Activated T-helper 2 cell treated with anti-CD3 and anti-CD28 coated beads, Interferon-gamma antibody, Interleukin-2, Interleukin-4, amounts not matched to agents 10 μg/mL and 5 μg/mL and 100 μg/mL, durations not matched to agents 14 hours and 24 hours and 36 hours (primary cell): ENCODE results near the gene PLCH2. TPM values are rescaled to one million over a fixed set of nuclear protein-coding genes. Genes with fewer than 3 reads are reported as not detected.

Experiments used
- DNase-seq: peaks from one replicate; pipeline ENCODE4 v3.0.0; 2021; ENCODE audit warnings: low spot score
- H3K27ac Mint-ChIP-seq: one replicate; pipeline ENCODE4 v1.8.0; 2021; ENCODE audit warnings: mixed read lengths
- H3K27me3 Mint-ChIP-seq: one replicate; pipeline ENCODE4 v1.8.0; 2021; ENCODE audit warnings: low read depth, mixed read lengths
- H3K36me3 Mint-ChIP-seq: one replicate; pipeline ENCODE4 v1.8.0; 2021; ENCODE audit warnings: low read depth, mixed read lengths
- H3K4me1 Mint-ChIP-seq: one replicate; pipeline ENCODE4 v1.8.0; 2021; ENCODE audit warnings: low read depth, mixed read lengths
- H3K4me3 Mint-ChIP-seq: one replicate; pipeline ENCODE4 v1.8.0; 2021; ENCODE audit warnings: low read depth, mild to moderate bottlenecking, moderate library complexity, mixed read lengths
- H3K9me3 Mint-ChIP-seq: one replicate; pipeline ENCODE4 v1.8.0; 2021; ENCODE audit warnings: mixed read lengths
- intact Hi-C: fragments of 100-400 bp; cut with micrococcal nuclease; formaldehyde crosslinking; loops from one replicate; pipeline ENCODE4 v1.15.1; 2023
- total RNA-seq: library from RNA; stranded (reverse); gene quantifications from 2 replicates; pipeline ENCODE4 v1.2.3, GENCODE V29; 2022

The PLCH2 gene
- total RNA-seq, 1 donor from 2014 or later: 2.6 TPM

DNA sequence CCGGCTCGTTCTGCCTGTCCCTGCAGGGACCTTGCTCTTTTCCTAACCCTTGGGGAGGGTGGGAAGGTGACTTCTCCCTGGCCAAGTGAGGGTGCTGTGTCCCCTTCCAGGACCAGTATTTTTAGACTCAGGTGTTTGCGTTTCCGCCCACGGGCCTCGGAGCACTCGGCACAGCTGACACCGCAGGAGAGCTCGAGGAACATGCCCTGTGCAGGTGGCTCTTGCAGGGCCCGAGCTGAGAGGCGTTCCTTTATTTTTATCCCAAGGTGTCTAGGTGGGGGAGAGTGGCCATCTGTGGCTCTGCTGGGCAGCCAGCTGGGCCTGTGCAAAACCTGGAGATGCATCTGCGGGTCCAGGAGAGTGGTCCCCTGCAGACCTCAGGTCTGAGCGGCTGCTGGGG, 16.0 kb downstream of the PLCH2 start:
- Mint-ChIP-seq H3K27ac (no peak overlapping the region), H3K4me3 (no peak overlapping the region)

DNA sequence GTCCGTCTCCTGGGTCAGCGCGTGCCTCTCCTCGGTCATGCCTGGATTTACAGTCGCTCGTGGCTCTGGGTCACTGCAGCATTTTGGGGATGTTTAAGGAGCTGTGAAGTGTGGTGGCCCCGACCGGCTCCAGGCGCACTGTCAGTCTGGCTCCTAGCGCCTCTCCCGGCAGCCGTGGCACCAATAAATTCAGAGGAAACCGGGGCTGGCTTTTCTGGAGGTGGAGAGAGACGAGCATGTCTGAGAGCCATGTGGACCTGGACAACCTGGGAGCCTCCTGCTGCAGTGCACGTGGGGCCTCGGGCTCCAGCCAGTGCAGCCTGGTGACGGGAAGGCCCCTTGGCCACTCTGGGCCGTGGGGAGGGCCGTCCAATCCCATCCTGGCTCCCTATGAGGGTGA, 17.1 kb downstream of the PLCH2 start:
- intact Hi-C loops: no loop called here
- no peak for DNase-seq
- Mint-ChIP-seq H3K4me1 (no peaks in the 10 kb centered on the region), H3K36me3 (no peaks in the 10 kb centered on the region), H3K27me3 (no peaks in the 10 kb centered on the region), H3K27ac (no peak overlapping the region), H3K9me3 (peaks cover 9% of the 10 kb centered on the region), H3K4me3 (no peak overlapping the region)

More for the DNA sequence above, 16.0 kb downstream of the PLCH2 start:
- Mint-ChIP-seq H3K36me3 (no peaks in the 10 kb centered on the region), H3K27me3 (no peaks in the 10 kb centered on the region), H3K4me1 (no peaks in the 10 kb centered on the region), H3K9me3 (peaks cover 17% of the 10 kb centered on the region)
- no peak for DNase-seq
- intact Hi-C loops: no loop called here

DNA sequence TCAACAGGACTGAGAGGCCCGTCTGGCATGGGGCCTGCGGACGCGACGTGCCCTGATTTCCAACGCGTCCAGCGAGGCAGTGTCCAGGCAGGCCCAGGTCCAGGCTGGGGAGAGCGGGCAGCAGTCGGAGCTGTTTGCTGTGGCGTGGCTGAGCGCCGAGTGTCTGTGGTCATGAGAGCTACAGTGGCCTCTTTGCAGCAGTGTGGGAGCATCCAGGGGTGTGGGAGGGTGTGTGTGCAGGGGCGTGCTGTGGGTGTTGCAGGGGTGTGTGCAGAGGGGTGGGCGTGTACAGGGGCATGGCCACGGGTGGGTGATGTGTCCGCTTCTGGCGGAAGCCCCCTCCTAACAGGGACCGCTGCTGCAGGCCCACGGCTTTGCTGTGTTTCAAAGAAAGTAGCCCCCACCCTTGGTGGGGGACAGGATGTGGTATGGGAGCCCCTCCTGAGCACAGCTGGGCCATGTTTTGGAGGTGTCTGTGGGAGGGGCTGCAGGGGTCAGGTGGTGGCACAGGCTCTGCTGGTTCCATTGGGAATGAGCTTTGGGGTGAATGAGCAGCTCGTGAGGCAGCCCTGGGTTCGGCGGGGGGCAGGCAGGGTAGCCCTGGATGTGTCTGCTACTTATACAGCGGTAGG, 17.7 kb downstream of the PLCH2 start:
- intact Hi-C loops: no loop called here
- Mint-ChIP-seq H3K4me1 (no peaks in the 10 kb centered on the region), H3K27me3 (no peaks in the 10 kb centered on the region), H3K9me3 (peaks cover 4% of the 10 kb centered on the region), H3K4me3 (no peak overlapping the region), H3K27ac (no peak overlapping the region), H3K36me3 (no peaks in the 10 kb centered on the region)
- no peak for DNase-seq

DNA sequence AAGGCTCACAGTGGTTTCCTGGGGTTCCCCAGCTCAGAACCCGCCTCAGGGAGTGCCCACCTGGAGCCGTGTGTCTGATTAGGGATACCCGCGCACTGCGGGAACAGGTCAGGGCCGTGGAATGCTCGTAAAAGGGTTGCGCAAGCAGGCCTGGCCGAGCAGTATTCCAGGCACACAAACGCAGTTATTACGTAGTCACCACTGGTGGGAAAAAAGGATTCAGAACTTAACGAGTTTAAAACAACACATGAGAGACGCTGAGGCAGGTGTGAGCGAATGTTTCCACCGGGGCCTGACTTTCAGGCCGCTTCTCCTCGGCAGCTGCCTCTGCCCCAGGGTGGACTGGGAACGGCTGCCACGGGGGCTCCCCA, 18.2 kb downstream of the PLCH2 start:
- H3K27ac Mint-ChIP-seq: no peak overlapping the region
- no peaks in the 10 kb centered on the region for H3K9me3 Mint-ChIP-seq
- no peaks in the 10 kb centered on the region for H3K27me3 Mint-ChIP-seq
- no peaks in the 10 kb centered on the region for H3K36me3 Mint-ChIP-seq
- intact Hi-C loops: no loop called here
- H3K4me3 Mint-ChIP-seq: no peak overlapping the region
- H3K4me1 Mint-ChIP-seq: no peaks in the 10 kb centered on the region
- no peak for DNase-seq

DNA sequence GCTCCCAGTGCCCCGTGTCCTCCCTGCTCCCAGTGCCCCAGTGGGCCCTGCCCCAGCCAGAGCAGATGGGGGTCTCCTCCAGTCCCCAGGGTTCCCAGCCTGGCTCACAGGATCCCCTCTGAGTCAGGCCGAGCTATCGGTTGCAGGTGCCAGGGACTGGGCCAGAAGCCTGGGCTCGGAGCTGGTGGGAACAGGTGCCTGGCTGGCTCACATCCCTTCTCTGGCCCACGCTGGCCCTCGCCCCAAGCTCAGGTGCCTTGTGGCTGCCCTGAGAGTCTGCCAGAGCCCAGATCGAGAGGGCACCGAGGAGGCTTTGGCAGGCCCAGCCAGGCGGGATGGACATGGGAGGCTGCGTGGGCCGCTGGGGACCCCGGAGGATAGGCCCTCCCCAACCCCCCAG, 18.9 kb downstream of the PLCH2 start:
- Mint-ChIP-seq H3K4me3 (no peak overlapping the region), H3K36me3 (no peaks in the 10 kb centered on the region), H3K9me3 (no peaks in the 10 kb centered on the region), H3K27ac (no peak overlapping the region), H3K27me3 (no peaks in the 10 kb centered on the region), H3K4me1 (peaks cover 1% of the 10 kb centered on the region)
- intact Hi-C loops: no loop called here
- no peak for DNase-seq

DNA sequence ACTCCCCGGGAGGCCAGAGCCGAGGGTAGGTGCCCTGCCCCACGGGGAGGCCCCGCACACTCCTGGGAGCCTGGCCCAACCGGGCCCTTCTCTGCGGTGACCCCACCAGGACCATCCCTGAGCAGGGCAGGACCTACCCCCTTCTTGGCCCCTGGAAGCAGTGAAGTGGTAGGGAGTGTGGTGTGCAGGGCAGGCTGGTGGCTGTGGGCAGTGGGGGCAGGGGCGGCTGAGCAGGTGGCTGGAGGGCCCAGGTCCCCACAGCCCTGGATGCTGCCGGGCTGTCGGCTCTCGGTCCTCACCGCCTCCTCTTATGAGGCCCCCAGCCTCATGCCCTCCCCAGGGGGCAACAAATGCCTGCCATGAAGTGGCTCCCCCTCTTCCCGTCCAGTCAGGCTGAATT, 19.5 kb downstream of the PLCH2 start:
- H3K4me3 Mint-ChIP-seq: no peak overlapping the region
- H3K36me3 Mint-ChIP-seq: no peaks in the 10 kb centered on the region
- no peak overlapping the region for H3K27ac Mint-ChIP-seq
- no peaks in the 10 kb centered on the region for H3K9me3 Mint-ChIP-seq
- no peaks in the 10 kb centered on the region for H3K27me3 Mint-ChIP-seq
- no peak for DNase-seq
- H3K4me1 Mint-ChIP-seq: peaks cover 6% of the 10 kb centered on the region
- intact Hi-C loops: no loop called here

DNA sequence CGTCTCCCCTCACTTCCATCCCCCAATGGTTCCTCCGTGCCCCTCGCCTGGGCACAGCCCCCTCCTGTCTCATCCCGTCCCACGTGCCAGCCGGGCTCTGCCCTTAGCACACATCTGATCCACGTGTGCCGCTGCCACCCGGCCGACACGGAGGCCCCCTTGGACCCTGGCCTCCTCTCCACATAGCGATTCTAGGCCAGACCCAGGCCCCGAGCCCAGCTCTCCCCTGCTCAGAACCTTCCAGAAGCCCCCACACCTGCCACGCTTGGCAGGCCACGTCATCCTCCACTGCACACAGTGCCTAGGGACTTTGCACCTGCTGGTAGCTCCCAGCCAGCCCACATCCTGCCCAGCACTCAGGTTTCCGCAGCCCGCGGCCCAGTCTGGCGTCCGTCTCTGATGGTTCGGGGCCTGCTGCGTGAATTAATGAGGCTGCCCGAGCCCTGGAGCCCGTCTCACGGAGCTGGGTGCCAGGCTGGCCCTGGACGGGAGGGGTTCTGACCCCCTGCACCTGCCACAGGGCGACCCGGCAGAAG, 20.1 kb downstream of the PLCH2 start:
- no peaks in the 10 kb centered on the region for H3K27me3 Mint-ChIP-seq
- no peak for DNase-seq

DNA sequence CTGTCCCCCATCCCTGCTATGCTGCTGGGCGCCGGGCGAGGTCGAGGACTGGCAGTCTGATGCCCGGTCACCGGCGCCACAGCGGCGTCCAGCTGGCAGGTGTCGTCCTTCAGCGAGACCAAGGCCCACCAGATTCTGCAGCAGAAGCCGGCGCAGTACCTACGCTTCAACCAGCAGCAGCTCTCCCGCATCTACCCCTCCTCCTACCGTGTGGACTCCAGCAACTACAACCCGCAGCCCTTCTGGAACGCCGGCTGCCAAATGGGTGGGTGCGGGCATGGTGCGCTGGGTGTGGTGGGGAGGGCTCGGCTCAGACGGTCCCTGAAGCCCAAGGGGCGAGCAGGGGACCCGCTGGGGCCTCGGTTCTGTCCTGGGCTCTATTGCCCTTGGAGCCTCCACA, 20.7 kb downstream of the PLCH2 start:
- no peak overlapping the region for H3K4me3 Mint-ChIP-seq
- no peaks in the 10 kb centered on the region for H3K36me3 Mint-ChIP-seq
- H3K27me3 Mint-ChIP-seq: no peaks in the 10 kb centered on the region
- H3K4me1 Mint-ChIP-seq: peaks cover 6% of the 10 kb centered on the region
- H3K9me3 Mint-ChIP-seq: no peaks in the 10 kb centered on the region
- no peak for DNase-seq
- H3K27ac Mint-ChIP-seq: no peak overlapping the region
- intact Hi-C loops: no loop called here

More for the DNA sequence above, 20.1 kb downstream of the PLCH2 start:
- intact Hi-C loops: no loop called here
- no peaks in the 10 kb centered on the region for H3K36me3 Mint-ChIP-seq
- H3K4me3 Mint-ChIP-seq: no peak overlapping the region
- peaks cover 6% of the 10 kb centered on the region for H3K4me1 Mint-ChIP-seq
- H3K9me3 Mint-ChIP-seq: no peaks in the 10 kb centered on the region
- H3K27ac Mint-ChIP-seq: no peak overlapping the region

DNA sequence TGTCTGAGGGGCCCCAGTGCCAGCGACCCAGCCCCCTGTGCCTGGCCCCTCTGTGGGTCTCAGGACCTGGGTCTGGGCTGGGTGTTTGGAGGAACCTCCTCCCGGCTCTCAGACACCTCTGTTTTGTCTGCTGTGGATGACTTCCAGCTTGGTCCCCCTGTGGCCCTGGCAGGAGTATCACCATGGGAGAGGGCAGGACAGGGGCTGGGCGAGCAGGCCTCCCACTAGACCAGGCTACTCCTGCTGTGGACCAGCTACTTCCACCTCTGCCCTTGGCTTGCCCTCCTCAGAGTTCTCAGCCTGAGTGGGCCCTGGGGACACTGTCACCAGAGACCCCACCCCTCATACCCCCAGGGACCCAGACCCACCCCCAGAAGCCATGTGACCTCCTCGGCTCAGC, 21.8 kb downstream of the PLCH2 start:
- DNase-seq: no peak
- peaks cover 6% of the 10 kb centered on the region for H3K4me1 Mint-ChIP-seq
- H3K36me3 Mint-ChIP-seq: no peaks in the 10 kb centered on the region
- no peaks in the 10 kb centered on the region for H3K9me3 Mint-ChIP-seq
- H3K4me3 Mint-ChIP-seq: no peak overlapping the region
- intact Hi-C loops: no loop called here
- H3K27me3 Mint-ChIP-seq: no peaks in the 10 kb centered on the region
- no peak overlapping the region for H3K27ac Mint-ChIP-seq

DNA sequence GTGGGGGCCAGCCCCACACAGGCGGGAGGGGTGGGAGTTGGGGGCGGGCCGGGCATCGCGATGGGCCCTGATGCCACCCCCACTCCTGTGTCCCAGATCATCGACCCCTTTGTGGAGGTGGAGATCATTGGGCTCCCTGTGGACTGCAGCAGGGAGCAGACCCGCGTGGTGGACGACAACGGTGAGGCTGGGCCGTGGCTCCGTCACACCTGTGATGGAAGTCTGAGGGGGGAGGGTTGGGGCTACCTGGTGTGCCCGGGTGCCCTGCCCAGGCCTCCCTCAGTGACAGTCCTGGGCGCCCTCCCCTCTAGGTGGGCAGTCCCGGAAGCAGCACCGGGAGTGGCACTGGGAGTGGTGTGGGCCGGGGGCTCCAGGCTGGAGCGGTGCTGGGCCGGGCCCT, 22.6 kb downstream of the PLCH2 start:
- H3K27me3 Mint-ChIP-seq: no peaks in the 10 kb centered on the region
- H3K27ac Mint-ChIP-seq: no peak overlapping the region
- no peaks in the 10 kb centered on the region for H3K9me3 Mint-ChIP-seq
- H3K36me3 Mint-ChIP-seq: no peaks in the 10 kb centered on the region
- no peak for DNase-seq
- intact Hi-C loops: no loop called here
- H3K4me1 Mint-ChIP-seq: peaks cover 6% of the 10 kb centered on the region
- no peak overlapping the region for H3K4me3 Mint-ChIP-seq

DNA sequence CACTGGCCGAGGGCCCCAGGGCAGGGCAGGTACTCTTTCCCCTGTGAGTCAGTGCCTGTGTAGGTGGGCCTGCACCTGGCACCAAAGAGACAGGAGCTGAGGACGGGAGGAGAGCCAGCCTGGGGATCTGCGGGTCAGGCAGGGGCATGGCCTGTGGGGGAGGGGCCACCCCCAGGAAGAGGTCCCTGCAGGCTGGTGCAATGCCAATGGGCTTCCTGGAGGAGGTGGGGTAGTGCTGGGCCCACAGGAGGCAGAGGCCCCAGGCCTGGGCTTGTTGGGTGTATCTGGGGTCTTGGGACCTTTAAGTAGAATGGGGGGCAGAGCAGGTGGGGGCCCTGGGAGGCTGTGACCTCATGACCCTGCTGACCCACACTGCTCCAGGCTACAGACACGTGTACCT, 23.2 kb downstream of the PLCH2 start:
- Mint-ChIP-seq H3K27me3 (no peaks in the 10 kb centered on the region), H3K36me3 (no peaks in the 10 kb centered on the region), H3K9me3 (no peaks in the 10 kb centered on the region), H3K27ac (no peak overlapping the region), H3K4me1 (peaks cover 6% of the 10 kb centered on the region), H3K4me3 (no peak overlapping the region)
- DNase-seq: no peak
- intact Hi-C loops: no loop called here

DNA sequence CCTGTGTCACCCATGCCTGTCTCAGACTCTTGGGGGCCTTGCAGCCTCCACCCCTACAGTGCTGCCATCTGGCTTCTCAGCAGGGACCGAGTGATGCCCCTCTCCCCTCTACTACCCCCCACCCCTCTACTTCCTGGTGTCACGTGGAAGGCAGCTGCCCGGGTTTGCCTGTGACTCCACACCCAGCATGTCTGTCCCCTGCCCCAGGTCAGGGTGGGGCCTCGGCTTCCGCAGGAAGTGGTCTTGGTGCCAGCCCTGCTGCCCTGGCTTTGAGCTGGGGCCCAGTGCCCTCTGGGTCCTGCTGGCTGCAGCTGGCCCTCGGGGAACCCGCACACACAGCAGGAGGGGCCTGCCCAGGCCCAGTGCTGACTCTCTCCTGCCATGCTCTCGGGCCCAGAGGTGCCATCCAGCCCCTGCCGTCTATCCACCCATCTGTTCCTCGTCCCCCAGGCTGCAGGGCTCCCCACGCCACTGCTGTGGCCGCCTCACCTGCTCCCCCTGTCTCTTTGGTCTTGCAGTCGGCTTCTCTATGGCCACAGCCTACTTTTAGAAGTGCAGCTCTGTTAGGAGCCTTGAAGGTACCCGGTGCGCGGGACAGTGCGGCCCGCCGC, 24.0 kb downstream of the PLCH2 start:
- Mint-ChIP-seq H3K27ac (peak overlapping the region; percentile 74), H3K36me3 (no peaks in the 10 kb centered on the region), H3K4me1 (peaks cover 6% of the 10 kb centered on the region), H3K4me3 (no peak overlapping the region), H3K9me3 (no peaks in the 10 kb centered on the region), H3K27me3 (no peaks in the 10 kb centered on the region)
- DNase-seq: no peak
- intact Hi-C loops: no loop called here

DNA sequence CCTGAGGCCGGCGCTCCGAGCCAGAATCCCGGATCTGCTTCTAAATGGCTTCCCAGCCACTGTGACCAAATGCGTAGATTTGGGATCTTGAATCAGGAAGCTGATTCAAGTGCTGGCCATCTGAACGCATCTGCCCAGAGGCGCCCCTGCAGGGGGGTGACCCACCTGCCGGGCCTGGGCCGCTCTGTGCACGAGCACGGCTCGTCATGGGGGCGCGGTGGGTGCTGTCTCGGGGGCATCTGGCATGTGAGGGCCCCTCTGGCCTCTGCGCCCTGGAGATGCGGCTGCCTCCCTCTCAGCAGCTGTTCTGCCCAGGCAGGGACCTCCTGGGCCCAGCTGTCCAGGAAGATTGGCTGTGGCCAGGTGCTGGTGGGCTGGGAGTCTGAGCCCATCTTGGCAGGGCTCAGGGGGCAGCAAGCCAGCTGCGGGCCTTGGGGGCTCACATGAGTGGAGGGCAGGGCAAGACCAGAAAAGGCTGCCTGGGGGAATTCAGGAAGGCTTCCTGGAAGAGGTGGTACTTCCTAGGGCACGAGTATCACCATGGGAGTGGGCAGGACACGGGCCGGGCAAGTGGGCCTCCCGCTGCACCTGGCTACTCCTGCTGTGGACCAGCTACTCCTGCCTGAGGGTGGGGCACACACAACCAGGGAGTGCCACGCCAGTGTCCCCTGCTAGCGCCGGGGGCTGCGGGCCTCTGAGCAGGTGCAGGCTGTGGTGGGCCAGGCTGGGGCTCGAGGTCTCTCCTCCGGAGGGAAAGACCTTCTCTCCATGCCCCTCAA, 25.1 kb downstream of the PLCH2 start:
- Mint-ChIP-seq H3K27ac (no peak overlapping the region), H3K4me3 (no peak overlapping the region), H3K36me3 (no peaks in the 10 kb centered on the region), H3K9me3 (no peaks in the 10 kb centered on the region), H3K27me3 (no peaks in the 10 kb centered on the region), H3K4me1 (peaks cover 6% of the 10 kb centered on the region)
- DNase-seq: no peak
- intact Hi-C loops: no loop called here
